ENCODE results near the gene ERCC6L.

The ERCC6L gene

GRCh38 chrX:72238721-72239475 lies at the start of gene ERCC6L:
Gene ERCC6L (minus strand): TSS chrX:72239027. CDS start chrX:72238911, 116 bp downstream.
- DNase-seq = peak; percentile 63

- DNase-seq = no peak
Measured at GRCh38 chrX:72282302-72282701, 43.5 kb upstream of the ERCC6L start.

- no peak for DNase-seq
Measured at GRCh38 chrX:72280321-72280845, 41.6 kb upstream of the ERCC6L start.

GRCh38 chrX:72276478-72276953 lies 37.7 kb upstream of the ERCC6L start:
- DNase-seq = no peak

GRCh38 chrX:72274526-72274925 lies 35.7 kb upstream of the ERCC6L start:
- no peak for DNase-seq

GRCh38 chrX:72273718-72274117 lies 34.9 kb upstream of the ERCC6L start:
- no peak for DNase-seq

- DNase-seq = no peak
Measured at GRCh38 chrX:72272868-72273267, 34.0 kb upstream of the ERCC6L start.

GRCh38 chrX:72271812-72272211 lies 33.0 kb upstream of the ERCC6L start:
- DNase-seq = no peak

GRCh38 chrX:72271091-72271788 lies 32.4 kb upstream of the ERCC6L start:
- DNase-seq = no peak

GRCh38 chrX:72270316-72270866 lies 31.6 kb upstream of the ERCC6L start:
- DNase-seq = no peak

GRCh38 chrX:72269671-72270251 lies 30.9 kb upstream of the ERCC6L start:
- no peak for DNase-seq

- no peak for DNase-seq
Measured at GRCh38 chrX:72268597-72269365, 30.0 kb upstream of the ERCC6L start.

- no peak for DNase-seq
Measured at GRCh38 chrX:72265263-72265662, 26.4 kb upstream of the ERCC6L start.

- no peak for DNase-seq
Measured at GRCh38 chrX:72262077-72262476, 23.2 kb upstream of the ERCC6L start.

- DNase-seq = no peak
Measured at GRCh38 chrX:72260448-72260847, 21.6 kb upstream of the ERCC6L start.

- DNase-seq = no peak
Measured at GRCh38 chrX:72258174-72258573, 19.3 kb upstream of the ERCC6L start.

GRCh38 chrX:72255864-72256263 lies 17.0 kb upstream of the ERCC6L start:
- no peak for DNase-seq

- no peak for DNase-seq
Measured at GRCh38 chrX:72255445-72255844, 16.6 kb upstream of the ERCC6L start.

GRCh38 chrX:72254816-72255215 lies 16.0 kb upstream of the ERCC6L start:
- DNase-seq = no peak

- DNase-seq = no peak
Measured at GRCh38 chrX:72253686-72254085, 14.9 kb upstream of the ERCC6L start.

- DNase-seq = no peak
Measured at GRCh38 chrX:72247206-72247942, 8.5 kb upstream of the ERCC6L start.
